ELR (cell line): Measurements from ENCODE around the gene ASIC2.
"Not testable (repeated sequence)": the region's sequence is repeated elsewhere in the genome, so short reads cannot be mapped to it uniquely, and the experiment has no call there.

ENCODE experiments used
- DNase-seq: peaks from one replicate; pipeline ENCODE4 v3.0.0-alpha.2; 2015; ENCODE audit warnings: low read depth

Gene ASIC2

DNA sequence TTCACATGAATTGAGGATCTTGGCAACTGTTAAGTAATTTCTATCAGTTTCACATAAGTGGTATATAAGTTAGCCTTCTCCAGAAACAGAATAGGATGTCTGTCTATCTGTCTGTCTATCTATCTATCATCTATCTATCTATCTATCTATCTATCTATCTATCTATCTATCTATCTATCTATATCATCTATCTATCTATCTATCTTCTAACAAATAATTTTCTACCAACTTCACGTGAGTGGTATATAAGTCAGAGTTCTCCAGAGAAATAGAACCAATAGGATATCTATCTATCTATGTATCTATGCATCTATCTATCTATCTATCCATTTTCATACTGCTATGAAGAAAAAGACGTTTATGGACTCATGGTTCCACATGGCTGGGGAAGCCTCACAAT lies 312.9 kb downstream of the ASIC2 start:
- no peak for DNase-seq

DNA sequence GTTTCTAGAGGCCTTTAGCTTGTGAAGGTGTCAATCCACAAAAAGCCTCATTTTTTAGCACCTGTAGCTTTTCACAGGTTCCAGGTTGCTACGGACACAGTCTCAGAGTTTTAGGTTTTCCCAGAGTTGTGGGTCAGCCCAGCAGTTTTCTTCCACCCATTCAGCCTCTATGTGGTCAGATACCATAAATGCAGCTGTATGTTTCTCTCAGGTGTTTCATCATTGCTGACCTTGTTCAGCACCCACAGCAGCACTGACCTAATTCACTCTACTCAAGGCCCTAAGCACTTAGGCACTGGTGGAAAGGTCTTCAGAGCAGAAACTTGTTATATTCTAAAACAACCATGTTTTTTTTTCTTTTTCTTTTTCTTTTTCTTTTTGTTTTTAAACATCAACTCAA lies 316.5 kb downstream of the ASIC2 start:
- no peak for DNase-seq

DNA sequence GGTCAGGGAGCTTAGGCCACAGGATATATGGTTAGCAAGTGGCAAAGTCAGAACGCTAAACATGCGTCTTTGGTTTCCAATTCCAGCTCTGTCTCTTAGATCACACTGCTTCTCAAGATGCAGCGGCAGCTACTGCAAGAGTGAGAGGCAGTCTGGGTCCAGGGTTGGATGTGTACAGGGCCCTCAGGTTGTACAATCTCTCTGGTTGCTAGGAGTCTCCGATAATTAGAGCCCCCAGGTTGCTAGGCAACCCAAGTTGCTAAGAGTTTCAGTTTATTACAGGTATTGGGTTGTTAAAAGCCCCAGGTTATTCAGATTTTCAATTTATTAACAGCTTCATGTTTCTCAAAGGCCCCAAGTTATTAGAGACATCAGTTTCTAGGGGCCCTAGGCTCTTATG lies 317.0 kb downstream of the ASIC2 start:
- DNase-seq: no peak

DNA sequence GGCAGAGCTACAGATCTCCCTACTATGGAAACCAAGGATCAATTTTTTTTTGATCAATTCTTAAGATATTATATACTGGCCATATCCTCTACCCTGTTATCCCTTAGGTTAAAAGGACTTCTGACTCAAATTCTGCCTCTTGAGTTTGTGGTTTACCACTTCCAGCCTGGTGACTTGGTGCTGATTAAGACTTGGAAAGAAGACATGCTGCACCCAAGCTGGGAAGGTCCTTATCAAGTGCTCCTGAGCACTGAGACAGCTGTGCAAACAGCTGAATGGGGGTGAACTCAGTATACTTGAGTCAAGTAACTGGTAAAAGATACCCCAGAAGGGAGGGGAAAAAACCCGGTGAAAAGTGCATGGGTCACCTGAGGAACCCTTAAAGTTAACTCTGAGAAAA lies 321.9 kb downstream of the ASIC2 start:
- peak; percentile 24 for DNase-seq

DNA sequence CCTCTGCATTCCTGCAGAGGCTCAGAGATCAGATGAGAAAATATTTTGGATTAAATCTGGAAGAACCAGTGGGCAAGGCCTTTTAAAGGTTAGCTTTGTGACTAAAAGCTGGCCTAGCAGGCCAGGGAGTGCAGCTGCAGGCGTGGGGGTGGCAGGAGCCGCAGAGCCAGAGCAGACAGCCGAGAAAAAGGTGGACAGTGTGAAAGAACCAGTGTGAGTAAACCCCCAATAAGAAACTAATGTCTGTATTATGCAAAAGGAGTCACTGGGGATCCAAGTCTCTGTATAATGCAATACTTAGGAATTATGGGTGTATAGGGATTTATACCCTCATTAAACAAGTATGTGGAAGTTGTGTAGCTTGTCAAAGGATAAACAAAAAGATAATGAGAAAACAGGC lies 322.8 kb downstream of the ASIC2 start:
- DNase-seq: no peak

DNA sequence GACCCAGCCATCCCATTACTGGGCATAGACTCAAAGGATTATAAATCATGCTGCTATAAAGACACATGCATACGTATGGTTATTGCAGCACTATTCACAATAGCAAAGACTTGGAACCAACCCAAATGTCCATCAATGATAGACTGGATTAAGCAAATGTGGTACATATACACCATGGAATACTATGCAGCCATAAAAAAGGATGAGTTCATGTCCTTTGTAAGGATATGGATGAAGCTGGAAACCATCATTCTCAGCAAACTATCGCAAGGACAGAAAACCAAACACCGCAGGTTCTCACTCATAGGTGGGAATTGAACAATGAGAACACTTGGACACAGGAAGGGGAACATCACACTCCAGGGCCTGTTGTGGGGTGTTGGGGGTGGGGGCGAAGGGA lies 323.9 kb downstream of the ASIC2 start:
- not testable (repeated sequence) for DNase-seq

DNA sequence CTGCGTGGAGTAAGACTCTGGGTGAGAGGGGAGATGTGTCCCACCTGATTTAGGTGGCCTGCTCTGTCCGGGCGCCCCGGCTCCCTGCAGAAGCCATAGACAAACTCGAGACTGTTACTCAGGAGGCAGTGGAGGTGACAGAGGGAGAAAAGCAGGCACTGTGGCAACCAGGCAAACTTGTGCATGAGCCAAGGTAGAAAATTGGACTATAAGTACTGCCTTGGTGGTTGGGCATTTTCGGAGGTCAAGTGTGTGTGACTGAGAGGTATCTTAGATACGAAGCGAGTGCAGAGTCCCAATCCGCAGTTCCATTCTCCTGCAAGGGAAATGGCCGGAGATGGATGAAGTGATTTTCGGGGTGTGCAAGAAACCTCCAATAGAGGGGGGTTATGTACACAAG lies 328.6 kb downstream of the ASIC2 start:
- no peak for DNase-seq
